NCI-H2227 treated with DMSO at 0.1 percent for 48 hours (cell line): Measurements from ENCODE around the gene POGK.
"Not testable (repeated sequence)": the region's sequence is repeated elsewhere in the genome, so short reads cannot be mapped to it uniquely, and the experiment has no call there.

ENCODE experiments used
- DNase-seq: peaks from one replicate; lab custom pipeline; 2025; lab: John Stamatoyannopoulos, UW

POGK gene

DNA sequence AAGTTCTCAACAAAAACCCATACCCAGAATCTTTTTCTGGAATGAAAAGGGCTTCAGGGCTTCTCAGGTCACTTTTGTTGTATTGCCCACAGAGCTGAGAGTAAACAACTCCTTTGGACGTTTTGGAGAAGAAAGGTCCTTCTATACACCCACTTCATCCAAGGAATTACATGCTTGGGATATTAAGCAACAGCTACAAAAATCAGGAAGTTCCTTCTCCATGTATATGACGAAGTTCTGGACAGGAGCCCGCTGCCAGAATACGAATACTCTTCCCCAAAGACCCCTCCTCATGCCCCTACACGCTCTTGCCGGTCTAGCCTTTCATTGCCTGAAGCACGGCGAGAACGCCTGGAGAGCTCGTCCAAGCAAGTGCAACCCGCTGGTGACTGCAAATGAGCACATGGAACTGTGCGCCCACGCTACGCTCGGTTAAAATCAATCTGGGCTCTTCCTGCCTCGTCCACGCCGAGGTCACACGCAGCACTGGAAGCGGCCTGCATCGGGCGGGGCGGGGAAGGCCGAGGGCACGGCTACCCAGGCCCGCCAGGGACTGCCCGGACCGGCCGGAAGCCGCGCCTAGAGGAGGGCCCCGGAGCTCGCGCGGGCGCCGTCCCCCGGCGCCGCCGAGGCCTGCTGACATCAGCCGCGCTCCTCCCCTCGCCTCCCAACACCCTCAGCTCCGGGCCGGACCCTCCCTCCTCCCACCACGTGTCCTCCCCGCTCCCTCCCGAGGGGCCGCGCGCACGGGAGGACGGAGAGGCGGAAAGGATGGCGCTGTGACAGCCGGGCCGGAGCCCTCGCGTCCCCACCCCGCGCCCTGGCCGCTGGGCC lies at the start of gene POGK:
Gene POGK, plus strand, starts transcription at position 710 of the 834 bp plus-strand sequence. CDS start 1,482 bp downstream, outside the sequence.
- peak; percentile 93 for DNase-seq

GRCh38 chr1:166796620-166797236 lies 42.5 kb upstream of the POGK start:
- DNase-seq, result no peak

DNA sequence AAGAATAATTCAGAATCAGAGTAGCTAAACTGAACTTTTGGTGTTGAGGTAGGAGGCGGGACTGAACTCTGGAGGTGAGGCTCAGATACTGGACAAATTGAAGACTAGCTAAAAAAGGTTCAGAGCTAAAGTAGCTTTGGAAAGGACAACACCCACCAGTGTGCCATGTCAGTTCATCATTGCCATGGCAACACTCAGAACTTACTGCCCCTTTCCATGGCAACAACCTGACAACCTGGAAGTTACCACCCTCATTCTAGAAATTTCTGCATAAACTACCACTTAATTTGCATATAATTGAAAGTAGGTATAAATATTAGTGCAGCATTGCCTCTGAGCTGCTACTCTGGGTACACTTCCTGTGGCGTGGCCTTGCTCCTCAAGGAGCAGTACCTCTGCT lies 30.3 kb upstream of the POGK start:
- no peak for DNase-seq

GRCh38 chr1:166811691-166812090 lies 27.6 kb upstream of the POGK start:
- no peak for DNase-seq

GRCh38 chr1:166813508-166814223 lies 25.6 kb upstream of the POGK start:
- DNase-seq, result no peak

- no peak for DNase-seq
Observed at GRCh38 chr1:166814611-166815010, 24.7 kb upstream of the POGK start.

DNA sequence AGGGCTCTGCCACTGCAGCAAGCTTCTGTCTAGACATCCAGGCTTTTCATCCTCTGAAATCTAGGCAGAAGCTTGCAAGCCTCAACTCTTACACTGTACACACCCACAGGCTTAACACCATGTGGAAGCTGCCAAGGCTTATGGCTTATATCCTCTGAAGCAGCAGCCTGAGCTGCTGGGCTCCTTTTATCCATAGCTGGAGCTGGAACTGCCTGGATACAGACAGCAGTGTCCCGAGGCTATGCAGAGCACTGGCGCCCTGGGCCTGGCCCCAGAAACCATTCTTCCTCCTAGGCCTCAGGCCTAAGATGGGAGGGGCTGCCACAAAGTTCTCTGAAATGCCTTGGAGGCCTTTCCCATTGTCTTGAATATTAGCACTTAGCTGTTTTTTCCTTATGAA lies 19.3 kb upstream of the POGK start:
- no peak for DNase-seq

GRCh38 chr1:166822385-166822784 lies 16.9 kb upstream of the POGK start:
- DNase-seq, result no peak

GRCh38 chr1:166827426-166827825 lies 11.8 kb upstream of the POGK start:
- no peak for DNase-seq

- DNase-seq, result not testable (repeated sequence)
Observed at GRCh38 chr1:166829762-166830161, 9.5 kb upstream of the POGK start.

GRCh38 chr1:166836733-166837132 lies 2.5 kb upstream of the POGK start:
- DNase-seq, result no peak

DNA sequence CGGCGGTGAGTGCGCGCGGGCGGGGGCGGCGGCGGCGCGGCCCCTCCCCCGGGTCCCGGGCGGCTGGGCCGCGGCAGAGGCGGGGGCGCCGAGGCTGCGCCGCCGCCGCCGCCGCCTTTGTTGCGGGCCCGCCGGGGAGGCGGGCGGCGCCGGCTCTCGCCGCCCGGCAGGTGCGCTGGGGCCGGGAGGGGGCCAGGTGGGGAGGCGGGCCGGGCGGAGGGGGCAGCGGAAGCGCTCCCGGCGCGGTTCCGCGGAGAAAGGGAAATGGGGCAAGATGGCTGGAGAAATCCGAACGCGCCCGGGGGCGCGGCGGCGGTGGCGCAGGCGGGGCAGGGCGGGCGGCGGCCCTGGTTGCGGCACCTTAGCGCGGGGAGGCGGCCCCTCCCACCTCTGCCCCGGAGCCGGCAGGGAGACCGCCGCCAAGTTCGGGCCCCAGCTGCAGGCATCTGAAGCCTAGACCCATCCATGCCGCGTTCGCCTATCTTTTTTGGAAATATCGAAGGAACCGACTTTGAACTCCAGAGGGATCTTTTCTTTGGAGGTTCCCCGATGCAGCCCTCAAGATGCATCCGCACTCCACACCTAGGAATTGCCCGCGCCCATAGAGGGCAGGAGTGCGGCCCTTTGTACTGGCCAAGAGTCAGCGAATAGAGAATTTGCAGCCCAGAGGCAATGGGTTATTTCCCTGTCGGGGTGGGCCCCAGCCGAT lies 479 bp downstream of the POGK start:
- DNase-seq, result peak; percentile 57

- DNase-seq, result no peak
Observed at GRCh38 chr1:166840309-166841274, 1.3 kb downstream of the POGK start.

DNA sequence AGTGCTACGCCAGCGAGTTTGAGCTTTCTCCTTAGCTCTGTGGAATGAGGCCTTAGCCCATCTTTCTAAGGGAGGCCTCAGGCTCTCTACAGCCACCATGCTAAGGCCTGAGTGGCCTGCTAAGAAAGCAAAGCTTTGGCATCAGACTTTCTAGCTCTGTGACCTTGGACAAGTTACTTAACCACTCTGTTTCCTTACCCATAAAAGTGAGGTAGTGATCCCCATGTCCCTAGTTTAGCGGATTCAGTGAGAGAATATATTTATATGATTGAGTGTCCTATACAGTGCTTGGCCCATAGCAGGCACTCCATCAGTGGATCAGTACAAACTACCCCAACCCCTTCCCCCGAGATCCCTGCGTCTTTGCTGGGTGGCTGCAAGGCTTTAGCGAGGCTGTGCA lies 4.0 kb downstream of the POGK start:
- no peak for DNase-seq

DNA sequence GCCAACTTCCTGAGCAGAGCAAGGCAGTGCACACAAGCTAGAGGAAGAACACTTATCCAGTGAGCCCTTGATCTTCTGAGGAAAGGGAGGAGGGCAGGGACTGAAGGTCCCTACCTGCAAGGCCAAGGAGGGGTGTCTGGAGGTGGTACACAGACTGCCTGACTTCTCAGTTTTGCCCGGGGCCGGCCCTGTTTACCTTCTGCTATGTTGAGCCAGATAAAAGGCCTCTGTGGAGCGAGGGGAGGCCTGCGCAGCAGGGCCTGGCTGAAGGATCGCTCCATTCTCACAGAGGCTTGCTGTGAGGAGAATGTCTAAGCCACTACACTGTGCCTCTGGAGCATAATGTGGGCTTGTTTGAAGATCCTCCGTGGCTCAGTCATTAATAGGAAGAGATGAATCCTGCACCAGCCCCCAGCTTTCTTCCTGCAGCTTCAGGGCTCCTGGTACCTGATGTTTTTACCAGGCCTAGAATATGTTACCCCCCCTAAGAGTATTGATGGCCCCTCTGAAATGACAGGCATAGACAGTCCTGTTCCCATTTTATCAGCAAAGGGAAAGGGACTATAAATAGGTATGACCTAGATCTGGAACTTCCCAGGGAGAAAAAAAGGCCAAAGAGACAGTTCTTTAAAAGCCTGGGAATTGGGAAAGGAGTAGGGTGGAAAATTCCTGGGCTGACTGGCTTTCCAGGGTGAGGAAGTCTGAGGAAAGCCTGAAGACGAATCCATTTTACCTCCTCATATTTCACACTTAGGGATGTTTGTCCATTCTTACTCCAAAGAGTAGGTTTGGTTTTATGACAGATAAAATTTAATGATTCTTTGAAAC lies 4.7 kb downstream of the POGK start:
- no peak for DNase-seq

GRCh38 chr1:166844791-166845190 lies 5.5 kb downstream of the POGK start:
- no peak for DNase-seq

DNA sequence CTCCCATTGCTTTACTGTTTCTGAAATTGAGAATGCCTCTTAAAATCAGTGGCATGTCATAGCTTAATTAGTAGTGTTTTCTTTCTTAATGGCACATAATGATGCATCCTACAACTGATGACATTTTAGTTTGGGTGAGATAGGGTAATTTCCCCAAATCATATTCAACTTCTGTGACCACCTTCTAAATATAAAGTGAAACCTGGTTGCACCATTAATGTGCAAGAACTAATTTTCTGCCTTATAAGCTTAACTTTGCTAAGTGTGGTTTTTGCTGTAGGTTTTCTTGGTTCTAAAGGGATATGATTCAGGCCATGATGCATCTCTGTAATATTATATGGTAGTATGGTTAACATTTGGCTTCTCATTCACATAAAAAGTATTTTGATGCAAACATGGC lies 8.9 kb downstream of the POGK start:
- DNase-seq, result no peak

- DNase-seq, result no peak
Observed at GRCh38 chr1:166849135-166849534, 9.9 kb downstream of the POGK start.

GRCh38 chr1:166852918-166853317 lies 13.6 kb downstream of the POGK start:
- no peak for DNase-seq

DNA sequence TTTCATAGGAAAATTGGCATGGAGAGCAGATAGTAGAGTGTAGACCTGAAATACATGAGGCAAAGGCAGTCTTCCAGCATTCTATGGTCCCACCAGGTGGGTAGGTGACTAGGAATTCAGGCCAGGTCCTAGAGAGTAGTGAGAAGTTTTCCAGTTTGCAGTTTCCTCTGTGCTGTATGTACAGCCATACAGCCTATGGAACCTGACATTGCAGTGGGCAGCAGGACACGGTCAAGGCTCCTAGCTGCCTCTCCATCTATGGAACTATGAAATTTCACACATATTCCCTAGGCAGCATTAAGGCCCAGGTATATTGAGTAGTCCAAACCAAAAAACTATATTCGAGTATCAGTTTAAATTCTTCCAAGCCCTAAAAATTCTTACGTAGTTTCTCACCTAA lies 16.3 kb downstream of the POGK start:
- DNase-seq, result no peak
